A549 treated with Hydrocortisone at 1 μM for 4 hours (cell line): ENCODE results near the gene CUTC. TPM values are rescaled to one million over a fixed set of nuclear protein-coding genes. Genes with fewer than 3 reads are reported as not detected.

Source experiments
- total RNA-seq: library from RNA; stranded (reverse); fragments of 200-300 nt; extraction: Qiagen RNA extraction; gene quantifications from 5 replicates; pipeline ENCODE4 v1.2.3, GENCODE V29; 2022

CUTC gene, protein sequence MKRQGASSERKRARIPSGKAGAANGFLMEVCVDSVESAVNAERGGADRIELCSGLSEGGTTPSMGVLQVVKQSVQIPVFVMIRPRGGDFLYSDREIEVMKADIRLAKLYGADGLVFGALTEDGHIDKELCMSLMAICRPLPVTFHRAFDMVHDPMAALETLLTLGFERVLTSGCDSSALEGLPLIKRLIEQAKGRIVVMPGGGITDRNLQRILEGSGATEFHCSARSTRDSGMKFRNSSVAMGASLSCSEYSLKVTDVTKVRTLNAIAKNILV
- 31.5 to 38.0 TPM (median 32.6 TPM) in 5 replicates for total RNA-seq

DNA sequence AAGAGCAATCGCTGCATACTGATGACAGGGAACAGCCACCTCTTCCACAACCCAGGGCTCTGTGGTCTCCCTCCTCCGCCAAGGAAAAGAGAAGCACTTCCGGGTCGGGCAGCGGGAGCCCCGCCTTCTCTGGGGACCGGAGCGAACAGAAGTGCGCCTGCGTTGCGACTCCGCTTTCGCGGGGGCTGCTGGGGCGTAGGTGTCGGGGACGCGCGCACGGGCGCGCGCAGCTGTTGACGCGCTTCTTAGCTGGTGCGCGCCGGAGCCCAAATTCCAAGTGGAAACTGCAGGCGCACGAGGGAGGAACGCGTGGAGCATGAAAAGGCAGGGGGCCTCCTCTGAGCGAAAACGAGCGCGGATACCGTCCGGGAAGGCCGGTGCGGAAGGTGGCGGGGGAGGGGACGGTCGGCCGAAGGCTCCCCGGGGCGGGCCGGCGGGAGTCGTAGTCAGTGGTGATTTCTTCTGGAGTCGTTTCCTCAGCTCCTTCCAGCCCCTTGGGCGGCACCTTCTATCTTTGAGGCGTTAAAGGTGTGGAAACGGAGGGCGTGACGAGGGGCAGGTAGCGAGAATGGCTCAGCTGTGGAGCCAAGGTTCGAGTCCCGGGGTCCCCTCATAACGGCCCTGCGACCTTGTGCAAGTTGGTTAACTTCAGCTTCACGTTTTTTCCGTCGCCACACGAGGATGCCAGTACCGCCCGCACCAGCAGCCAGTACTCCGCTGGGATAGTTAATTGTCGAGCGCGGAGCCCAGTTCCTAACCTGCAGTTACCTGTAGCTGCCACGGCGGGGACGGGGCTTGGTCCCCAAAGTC, at the start of gene CUTC, which contains the start of gene COX15:
CUTC (plus strand) TSS at position 202 of the 810 bp plus-strand sequence; CDS start at position 317, 115 bp downstream.
COX15 (minus strand) TSS at position 95 of the 810 bp plus-strand sequence; CDS start at position 17, 78 bp downstream.

DNA sequence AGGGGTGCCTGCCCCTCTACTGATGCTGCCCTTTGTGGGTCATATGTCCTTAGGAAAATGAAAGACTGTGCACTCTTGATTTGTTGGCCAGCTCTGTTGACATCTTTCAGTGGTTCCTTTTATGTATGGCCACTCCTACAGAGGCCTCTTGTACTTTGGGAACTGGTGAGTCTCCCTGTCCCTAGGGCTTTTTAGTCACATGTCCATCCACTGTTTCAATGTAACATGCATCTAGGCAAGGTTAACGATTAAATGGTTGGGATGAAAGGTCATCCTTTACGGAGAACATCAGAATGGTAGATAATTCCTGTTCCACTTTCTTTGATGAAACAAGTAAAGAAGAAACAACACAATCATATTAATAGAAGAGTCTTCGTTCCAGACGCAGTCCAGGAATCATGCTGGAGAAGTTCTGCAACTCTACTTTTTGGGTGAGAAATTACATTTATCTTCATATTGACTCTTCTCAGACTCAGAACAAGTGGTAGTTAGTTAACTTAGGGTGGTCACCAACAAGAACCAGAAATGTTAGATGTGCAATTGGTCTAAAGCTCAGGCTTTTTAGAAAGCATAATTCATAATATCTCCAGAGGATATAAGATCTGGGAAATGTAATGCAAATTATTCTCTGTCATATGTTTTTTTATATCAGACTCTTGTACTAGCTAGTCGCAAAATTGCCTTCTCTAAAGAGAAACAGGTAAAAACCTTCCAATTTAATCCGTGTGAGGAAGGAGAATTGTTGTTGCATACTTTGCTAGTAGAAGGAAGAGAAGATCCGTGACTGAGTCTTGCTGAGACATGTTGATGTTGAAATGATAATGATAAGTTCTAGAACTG, 50.6 kb downstream of the CUTC start, which contains the start of gene ABCC2:
ABCC2 (plus strand) TSS at position 194 of the 840 bp plus-strand sequence; CDS start at position 399, 205 bp downstream.

Other genes with a start within 250 kb of the CUTC start
- 0.05 TPM in 1 of 5 replicates, not detected in the others for gene NKX2-3, start 199.3 kb upstream of the CUTC start, total RNA-seq
- gene SLC25A28, start 111.8 kb upstream of the CUTC start, total RNA-seq, result 23.7 to 28.4 TPM (median 24.9 TPM) in 5 replicates
- 7.9 to 13.8 TPM (median 9.4 TPM) in 5 replicates for gene ENTPD7, start 72.7 kb upstream of the CUTC start, total RNA-seq
- 27.0 to 35.5 TPM (median 30.3 TPM) in 5 replicates for gene COX15, start 107 bp upstream of the CUTC start, total RNA-seq
- 111 to 137 TPM (median 117 TPM) in 5 replicates for gene ABCC2, start 50.4 kb downstream of the CUTC start, total RNA-seq